Stimulated activated naive CD8-positive, alpha-beta T cell treated with anti-CD3 and anti-CD28 coated beads, Interleukin-15, Interleukin-2, amounts not matched to agents 100 U/mL and 50 U/mL, for 24 hours (primary cell): ENCODE measurements around the gene CAPN8.
"Not testable (repeated sequence)": the region's sequence is repeated elsewhere in the genome, so short reads cannot be mapped to it uniquely, and the experiment has no call there.

Experiments
- ATAC-seq: fragments of 150-1000 bp; cut with Tn5 transposase; one replicate; pipeline ENCODE4 v1.10.0; 2021
- DNase-seq: peaks from one replicate; pipeline ENCODE4 v3.0.0; 2021

CAPN8 gene

GRCh38 chr1:223525957-223526356, 139.5 kb downstream of the CAPN8 start:
- peak; percentile 70 for ATAC-seq

DNA sequence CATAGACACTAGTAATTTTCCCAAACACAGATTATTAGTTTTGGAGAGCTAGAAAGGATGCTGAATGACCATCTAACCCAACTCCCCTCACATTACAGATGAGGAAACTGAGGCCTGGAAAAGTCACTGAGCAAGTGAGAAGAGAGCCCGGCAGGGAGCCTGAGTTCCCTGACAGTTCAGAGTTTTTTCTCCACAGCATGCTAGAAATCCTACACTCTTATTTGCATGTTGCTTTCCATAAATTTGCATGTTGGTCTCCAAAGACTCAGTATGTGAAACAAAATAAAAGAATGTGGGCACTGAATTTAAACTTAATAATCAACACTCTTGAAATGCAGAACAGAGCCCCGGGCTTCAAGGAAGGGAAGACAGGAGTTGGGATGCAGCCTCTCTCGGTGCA, 140.0 kb downstream of the CAPN8 start:
- no peak for DNase-seq
- no peak for ATAC-seq

More at GRCh38 chr1:223525957-223526356, 139.5 kb downstream of the CAPN8 start:
- no peak for DNase-seq

- ATAC-seq = peak; percentile 21
These were observed 140.5 kb downstream of the CAPN8 start for GRCh38 chr1:223524930-223525451.

GRCh38 chr1:223521150-223521549, 144.4 kb downstream of the CAPN8 start:
- DNase-seq = no peak
- ATAC-seq = no peak

More at GRCh38 chr1:223524930-223525451, 140.5 kb downstream of the CAPN8 start:
- DNase-seq = no peak

DNA sequence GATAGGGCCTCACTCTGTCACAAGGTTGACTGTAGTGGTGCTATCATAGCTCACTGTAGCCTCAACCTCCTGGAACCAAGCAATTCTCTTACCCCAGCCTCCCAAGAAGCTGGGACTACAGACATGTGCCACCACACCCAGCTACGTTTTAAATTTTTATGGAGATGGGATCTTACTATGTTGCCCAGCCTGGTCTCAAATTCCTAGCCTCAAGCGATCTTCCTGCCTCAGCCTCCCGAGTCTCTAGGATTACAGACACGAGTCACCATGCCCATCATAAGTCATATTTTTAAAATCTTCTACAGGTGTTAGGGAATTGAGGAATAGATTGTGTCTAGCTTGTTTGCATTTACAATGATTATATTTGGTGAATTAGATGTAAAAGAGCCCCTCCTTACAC, 145.3 kb downstream of the CAPN8 start:
- ATAC-seq (no peak), DNase-seq (no peak)

- DNase-seq (no peak), ATAC-seq (no peak)
These were observed 146.4 kb downstream of the CAPN8 start for GRCh38 chr1:223519116-223519515.

DNA sequence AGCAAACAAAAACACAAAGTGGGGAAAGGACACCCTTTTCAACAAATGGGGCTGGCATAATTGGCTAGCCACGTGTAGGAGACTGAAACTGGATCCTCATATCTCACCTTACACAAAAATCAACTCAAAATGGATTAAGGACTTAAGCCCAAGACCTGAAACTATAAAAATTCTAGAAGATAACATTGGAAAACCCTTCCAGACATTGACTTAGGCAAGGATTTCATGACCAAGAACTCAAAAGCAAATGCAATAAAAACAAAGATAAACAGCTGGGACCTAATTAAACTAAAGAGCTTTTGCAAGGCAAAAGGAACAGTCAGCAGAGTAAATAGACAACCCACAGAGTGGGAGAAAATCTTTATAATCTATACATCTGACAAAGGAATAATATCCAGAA, 146.9 kb downstream of the CAPN8 start:
- not testable (repeated sequence) for DNase-seq

DNA sequence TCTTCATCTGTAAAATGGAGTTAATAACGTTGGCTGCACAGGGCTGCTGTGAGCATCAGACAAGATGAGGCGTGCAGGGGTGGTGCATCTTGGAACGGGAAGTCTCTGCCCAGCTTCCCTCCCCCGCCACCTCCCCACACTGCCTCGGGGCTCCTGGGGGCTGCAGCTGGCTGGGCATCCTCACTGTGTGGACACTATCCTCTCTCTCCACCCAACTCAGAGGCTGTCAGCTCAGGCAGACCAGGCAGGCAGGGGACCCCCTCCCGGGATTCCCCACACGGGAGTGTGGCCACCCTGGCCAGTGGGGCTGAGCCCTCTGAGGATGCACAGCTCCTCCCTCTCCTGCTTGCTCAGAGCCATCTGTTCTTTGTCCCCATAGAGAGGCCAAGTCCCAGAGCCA, 149.6 kb downstream of the CAPN8 start:
- ATAC-seq (no peak), DNase-seq (no peak)

More for the DNA sequence above, 146.9 kb downstream of the CAPN8 start:
- ATAC-seq = not testable (repeated sequence)

- no peak for DNase-seq
- peak; percentile 62 for ATAC-seq
These were observed 150.1 kb downstream of the CAPN8 start for GRCh38 chr1:223515421-223515820.

DNA sequence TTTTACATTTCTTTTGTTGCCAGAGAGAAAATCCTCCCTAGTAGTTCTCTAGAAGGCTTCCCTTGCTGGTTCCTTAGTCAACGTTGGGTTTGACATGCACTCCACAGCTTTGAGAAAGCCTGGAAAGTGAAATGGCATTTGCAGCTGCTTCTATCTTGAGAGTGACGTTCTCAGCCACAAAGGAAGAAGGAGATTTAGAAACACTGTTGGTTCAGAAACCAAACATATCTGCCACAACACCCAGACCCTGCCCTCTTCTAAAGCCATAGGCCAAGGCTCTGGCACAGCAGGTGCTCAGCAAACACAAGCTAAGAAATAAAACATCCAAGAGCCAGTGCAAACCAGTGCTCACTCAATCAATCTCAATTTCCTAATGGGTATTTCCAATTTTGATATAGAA, 150.9 kb downstream of the CAPN8 start:
- no peak for ATAC-seq
- DNase-seq = no peak

- no peak for ATAC-seq
- DNase-seq = no peak
These were observed 152.2 kb downstream of the CAPN8 start for GRCh38 chr1:223513309-223513708.

GRCh38 chr1:223512057-223512456, 153.4 kb downstream of the CAPN8 start:
- DNase-seq (no peak), ATAC-seq (no peak)

GRCh38 chr1:223508796-223509195, 156.7 kb downstream of the CAPN8 start:
- DNase-seq (no peak), ATAC-seq (no peak)

DNA sequence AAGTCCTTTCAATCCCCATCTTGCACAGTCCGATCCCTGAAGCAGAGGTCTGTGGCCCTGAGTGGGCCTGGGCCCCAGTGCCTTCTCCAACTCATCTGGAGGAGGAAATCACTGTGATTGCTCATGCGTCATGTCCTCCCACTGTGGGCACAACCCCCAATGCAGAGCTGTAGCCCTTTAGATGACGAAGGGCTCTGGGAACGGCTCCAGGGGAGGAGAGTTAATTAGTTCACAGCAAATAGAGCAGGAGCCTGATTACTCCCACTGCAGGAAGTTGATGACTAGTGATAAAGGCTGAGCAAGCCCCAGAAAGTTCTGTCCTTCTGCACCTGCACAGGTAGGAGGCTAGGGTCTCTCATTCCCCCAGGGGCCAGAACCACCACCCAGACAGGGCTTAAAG, 160.8 kb downstream of the CAPN8 start:
- DNase-seq = no peak
- ATAC-seq = no peak

- ATAC-seq = no peak
- no peak for DNase-seq
These were observed 162.2 kb downstream of the CAPN8 start for GRCh38 chr1:223503348-223503747.

DNA sequence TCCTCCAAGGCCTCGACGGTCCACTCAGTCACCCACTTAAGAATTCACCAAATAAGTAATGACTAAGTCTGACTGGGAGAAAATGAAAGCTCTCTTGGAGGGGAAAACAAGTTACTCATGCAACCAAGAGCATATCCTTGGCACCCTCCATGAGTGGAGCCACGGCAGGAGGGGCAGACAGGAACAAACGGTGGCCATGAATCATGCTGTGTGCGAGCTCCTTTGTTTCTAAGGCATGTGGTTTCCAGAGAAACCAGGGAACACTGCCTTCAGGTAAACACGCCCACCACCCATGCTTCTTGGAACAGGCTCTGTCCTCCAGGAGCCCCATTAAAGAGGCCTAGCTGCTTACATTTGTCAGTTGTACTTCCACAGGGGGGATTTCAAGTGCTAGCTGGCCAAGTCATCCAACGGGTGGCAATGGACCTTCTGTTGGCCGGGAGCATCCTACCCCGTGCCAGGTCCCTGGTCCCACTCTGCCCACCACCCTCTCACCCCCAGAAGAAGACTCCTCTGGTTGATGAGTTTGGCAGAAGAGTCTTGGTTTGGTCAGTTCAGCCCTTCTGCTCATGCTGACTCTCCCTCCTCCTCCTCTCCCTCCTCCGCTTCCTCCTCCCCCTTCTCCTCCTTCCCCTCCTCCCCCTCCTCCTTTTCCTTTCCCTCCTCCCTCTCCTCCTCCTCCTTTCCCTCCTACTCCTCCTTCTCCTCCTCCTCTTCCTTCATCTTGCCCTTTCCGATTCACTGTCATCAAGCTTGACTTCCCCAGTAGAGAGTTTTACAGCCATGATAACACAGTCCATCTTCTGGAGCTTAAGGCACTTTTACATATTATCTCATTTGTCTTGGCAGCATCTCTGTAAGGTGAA, 164.7 kb downstream of the CAPN8 start:
- DNase-seq (peak; percentile 16), ATAC-seq (peak; percentile 74)

GRCh38 chr1:223496883-223497282, 168.6 kb downstream of the CAPN8 start:
- DNase-seq (no peak), ATAC-seq (no peak)

- ATAC-seq = no peak
These were observed 170.4 kb downstream of the CAPN8 start for GRCh38 chr1:223494926-223495645.

GRCh38 chr1:223492044-223492443, 173.5 kb downstream of the CAPN8 start:
- no peak for DNase-seq
- no peak for ATAC-seq

More at GRCh38 chr1:223494926-223495645, 170.4 kb downstream of the CAPN8 start:
- no peak for DNase-seq
